ENCODE data around the gene RNPEPL1.
"Not testable (repeated sequence)": the region's sequence is repeated elsewhere in the genome, so short reads cannot be mapped to it uniquely, and the experiment has no call there.

Gene RNPEPL1

DNA sequence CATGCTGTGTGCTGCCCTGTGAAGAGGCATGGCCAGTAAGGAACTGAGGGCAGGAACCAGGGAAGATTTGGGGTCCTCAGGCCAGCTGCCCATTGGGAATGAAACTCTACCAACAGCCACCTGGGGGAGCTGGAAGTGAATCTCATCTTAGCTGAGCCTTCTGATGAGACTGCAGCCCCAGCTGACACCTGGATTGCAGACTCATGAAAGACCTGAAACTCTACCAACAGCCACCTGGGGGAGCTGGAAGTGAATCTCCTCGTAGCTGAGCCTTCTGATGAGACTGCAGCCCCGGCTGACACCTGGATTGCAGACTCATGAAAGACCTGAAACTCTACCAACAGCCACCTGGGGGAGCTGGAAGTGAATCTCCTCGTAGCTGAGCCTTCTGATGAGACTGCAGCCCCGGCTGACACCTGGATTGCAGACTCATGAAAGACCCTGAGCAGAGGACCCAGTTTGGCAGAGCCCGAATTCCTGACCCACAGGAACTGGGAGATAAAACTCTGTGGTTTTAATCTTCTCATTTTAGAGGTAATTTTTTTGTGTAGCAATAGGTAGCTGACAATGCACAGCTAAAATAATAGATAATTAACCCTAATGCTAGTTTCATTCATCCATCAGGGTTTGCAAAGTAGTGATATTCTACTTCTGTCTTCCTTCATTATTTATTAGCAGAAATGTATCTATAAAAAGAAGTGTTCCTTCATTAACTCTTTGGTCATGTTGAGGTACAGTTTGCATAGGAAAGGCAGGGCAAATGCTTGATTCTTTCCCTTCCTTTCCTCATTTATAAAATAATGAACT lies 48.8 kb downstream of the RNPEPL1 start:
- H3K9me3 ChIP-seq (ENCODE audit: insufficient read depth, low read length); H2AFZ ChIP-seq (ENCODE audit: low read depth, low read length, severe bottlenecking); H3K9me2 ChIP-seq (replicated peaks; ENCODE audit: insufficient read depth, low read length); H3K36me3 ChIP-seq (ENCODE audit: low read length); H3K9ac ChIP-seq (ENCODE audit: low read length); H3F3A ChIP-seq (ENCODE audit: insufficient read depth); H3K27ac ChIP-seq (ENCODE audit: low read depth, low read length); H4K20me1 ChIP-seq (ENCODE audit: low read depth, low read length); H3K4me2 ChIP-seq (ENCODE audit: low read depth, low read length, poor library complexity, severe bottlenecking); H3K79me2 ChIP-seq (ENCODE audit: insufficient read depth, low read length); H3K4me3 ChIP-seq (ENCODE audit: insufficient read depth, low read length, poor library complexity, severe bottlenecking); H3K27me3 ChIP-seq (ENCODE audit: low read length): not testable (repeated sequence)
- TF ChIP-seq, protein P1, sequence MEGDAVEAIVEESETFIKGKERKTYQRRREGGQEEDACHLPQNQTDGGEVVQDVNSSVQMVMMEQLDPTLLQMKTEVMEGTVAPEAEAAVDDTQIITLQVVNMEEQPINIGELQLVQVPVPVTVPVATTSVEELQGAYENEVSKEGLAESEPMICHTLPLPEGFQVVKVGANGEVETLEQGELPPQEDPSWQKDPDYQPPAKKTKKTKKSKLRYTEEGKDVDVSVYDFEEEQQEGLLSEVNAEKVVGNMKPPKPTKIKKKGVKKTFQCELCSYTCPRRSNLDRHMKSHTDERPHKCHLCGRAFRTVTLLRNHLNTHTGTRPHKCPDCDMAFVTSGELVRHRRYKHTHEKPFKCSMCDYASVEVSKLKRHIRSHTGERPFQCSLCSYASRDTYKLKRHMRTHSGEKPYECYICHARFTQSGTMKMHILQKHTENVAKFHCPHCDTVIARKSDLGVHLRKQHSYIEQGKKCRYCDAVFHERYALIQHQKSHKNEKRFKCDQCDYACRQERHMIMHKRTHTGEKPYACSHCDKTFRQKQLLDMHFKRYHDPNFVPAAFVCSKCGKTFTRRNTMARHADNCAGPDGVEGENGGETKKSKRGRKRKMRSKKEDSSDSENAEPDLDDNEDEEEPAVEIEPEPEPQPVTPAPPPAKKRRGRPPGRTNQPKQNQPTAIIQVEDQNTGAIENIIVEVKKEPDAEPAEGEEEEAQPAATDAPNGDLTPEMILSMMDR (IDR thresholded peaks at IDR 0.05; ENCODE audit: insufficient read depth, low read length, poor library complexity, severe bottlenecking): peak; percentile 17

DNA sequence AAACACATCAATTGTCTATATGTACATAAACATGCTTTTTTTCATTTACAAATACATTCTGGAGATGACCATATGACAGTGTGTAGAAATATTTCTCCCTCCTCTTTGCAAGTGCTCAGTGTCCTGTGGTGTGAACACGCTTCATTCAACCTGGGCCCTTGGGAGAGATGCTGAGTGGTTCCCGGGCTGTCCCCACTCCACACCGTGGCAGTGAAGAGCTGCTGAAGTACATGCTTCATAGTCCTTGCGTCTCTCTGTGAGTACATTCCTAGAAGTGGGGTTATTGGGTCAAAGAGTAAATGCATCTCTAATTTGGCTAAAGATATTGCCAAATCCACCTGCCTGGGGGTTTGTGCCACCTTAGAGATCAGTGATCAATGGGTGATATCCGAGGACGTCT lies 50.5 kb downstream of the RNPEPL1 start:
- H3K4me2 ChIP-seq (ENCODE audit: low read depth, low read length, poor library complexity, severe bottlenecking): no peak overlapping the region

DNA sequence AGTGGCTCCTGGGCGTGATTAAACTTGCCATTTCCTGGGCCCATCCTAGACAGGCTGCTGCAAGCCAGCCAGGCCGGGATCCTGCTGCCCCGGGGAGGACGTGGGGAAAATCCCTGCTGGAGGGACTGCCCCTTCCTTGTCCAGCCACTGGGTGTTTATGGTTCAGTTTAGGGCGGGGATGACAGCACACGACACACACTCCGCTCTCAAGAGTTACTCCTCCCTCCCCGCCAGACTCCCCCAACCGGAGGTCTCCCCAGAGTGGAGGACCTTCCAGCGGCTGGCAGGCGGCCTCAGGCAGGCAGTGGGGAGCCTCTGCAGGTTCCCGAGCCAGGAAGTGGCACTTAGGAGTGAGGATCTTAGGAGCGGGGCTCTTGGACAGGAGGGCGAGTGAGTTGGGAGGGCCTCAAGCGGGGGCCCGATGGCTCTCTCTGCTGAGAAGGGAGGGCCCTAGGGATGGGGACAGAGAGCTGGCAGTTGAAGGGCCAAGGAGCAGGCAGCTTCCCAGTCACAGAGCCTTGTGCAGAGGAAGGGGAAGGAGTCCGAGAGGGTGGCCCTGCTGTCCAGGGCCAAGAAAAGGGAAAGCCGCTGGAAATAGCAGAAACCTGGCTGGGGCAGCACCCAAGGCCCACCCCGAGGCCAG lies 51.3 kb downstream of the RNPEPL1 start:
- no peaks in the 10 kb centered on the region for H3K36me3 ChIP-seq (ENCODE audit: low read length)
- no peak overlapping the region for H3K4me2 ChIP-seq (ENCODE audit: low read depth, low read length, poor library complexity, severe bottlenecking)
- H3F3A ChIP-seq (ENCODE audit: insufficient read depth): no peaks in the 10 kb centered on the region
- no peak overlapping the region for H3K27ac ChIP-seq (ENCODE audit: low read depth, low read length)
- H2AFZ ChIP-seq (ENCODE audit: low read depth, low read length, severe bottlenecking): no peak overlapping the region
- H3K27me3 ChIP-seq (ENCODE audit: low read length): no peaks in the 10 kb centered on the region
- TF ChIP-seq, protein P1 (IDR thresholded peaks at IDR 0.05; ENCODE audit: insufficient read depth, low read length, poor library complexity, severe bottlenecking): no peak
- TF ChIP-seq EZH2phosphoT487 (conservative IDR thresholded peaks at IDR 0.05; ENCODE audit: low read length): no peak
- H3K9me3 ChIP-seq (ENCODE audit: insufficient read depth, low read length): no peaks in the 10 kb centered on the region
- H3K9ac ChIP-seq (ENCODE audit: low read length): no peak overlapping the region
- no peak overlapping the region for H3K4me3 ChIP-seq (ENCODE audit: insufficient read depth, low read length, poor library complexity, severe bottlenecking)
- no peaks in the 10 kb centered on the region for H3K9me2 ChIP-seq (replicated peaks; ENCODE audit: insufficient read depth, low read length)
- no peaks in the 10 kb centered on the region for H4K20me1 ChIP-seq (ENCODE audit: low read depth, low read length)
- H3K79me2 ChIP-seq (ENCODE audit: insufficient read depth, low read length): no peaks in the 10 kb centered on the region

More for the DNA sequence above, 50.5 kb downstream of the RNPEPL1 start:
- Histone ChIP-seq H2AFZ (ENCODE audit: low read depth, low read length, severe bottlenecking) (no peak overlapping the region), H3K4me3 (ENCODE audit: insufficient read depth, low read length, poor library complexity, severe bottlenecking) (no peak overlapping the region), H4K20me1 (ENCODE audit: low read depth, low read length) (no peaks in the 10 kb centered on the region), H3K79me2 (ENCODE audit: insufficient read depth, low read length) (no peaks in the 10 kb centered on the region), H3K27ac (ENCODE audit: low read depth, low read length) (no peak overlapping the region), H3K36me3 (ENCODE audit: low read length) (no peaks in the 10 kb centered on the region), H3K9me2 (replicated peaks; ENCODE audit: insufficient read depth, low read length) (no peaks in the 10 kb centered on the region), H3K27me3 (ENCODE audit: low read length) (no peaks in the 10 kb centered on the region), H3K9me3 (ENCODE audit: insufficient read depth, low read length) (no peaks in the 10 kb centered on the region), H3K9ac (ENCODE audit: low read length) (no peak overlapping the region), H3F3A (ENCODE audit: insufficient read depth) (no peaks in the 10 kb centered on the region)
- TF ChIP-seq, protein P1 (IDR thresholded peaks at IDR 0.05; ENCODE audit: insufficient read depth, low read length, poor library complexity, severe bottlenecking): no peak
- no peak for TF ChIP-seq EZH2phosphoT487 (conservative IDR thresholded peaks at IDR 0.05; ENCODE audit: low read length)
